ENCODE data around the gene TTC39A. TPM values are rescaled to one million over a fixed set of nuclear protein-coding genes. Genes with fewer than 3 reads are reported as not detected.

Gene TTC39A
- total RNA-seq, 4 donors from 2014 or later: 0.66 to 2.1 (median 1.4) TPM; not detected in 1

DNA sequence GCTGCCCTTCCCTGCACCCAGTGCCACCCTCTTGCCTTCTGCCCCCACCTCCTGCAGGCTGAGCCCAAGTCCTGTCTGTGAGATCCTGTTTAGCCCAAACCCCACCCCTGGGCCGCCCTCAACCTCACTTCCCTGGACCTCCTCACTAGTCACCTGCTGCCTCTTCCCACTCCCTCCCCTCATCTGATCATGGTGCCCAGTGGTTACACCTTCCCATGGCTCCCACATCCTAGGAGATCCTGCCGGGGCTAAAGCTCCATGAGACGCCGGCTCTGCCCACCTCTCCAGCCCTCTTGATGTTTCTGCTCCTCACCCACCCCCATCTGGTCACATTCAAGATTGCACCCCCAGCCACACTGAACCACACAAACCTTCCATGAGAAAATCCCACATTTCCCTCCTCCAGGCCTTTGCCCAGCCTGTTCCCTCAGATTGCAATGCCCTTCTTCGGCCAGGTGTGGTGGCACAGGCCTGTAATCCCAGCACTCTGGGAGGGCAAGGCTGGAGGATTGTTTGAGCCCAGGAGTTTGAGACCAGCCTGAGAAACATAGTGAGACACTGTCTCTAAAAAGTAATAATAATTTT is 17.0 kb downstream of the TTC39A start:
- TF ChIP-seq, protein P1, sequence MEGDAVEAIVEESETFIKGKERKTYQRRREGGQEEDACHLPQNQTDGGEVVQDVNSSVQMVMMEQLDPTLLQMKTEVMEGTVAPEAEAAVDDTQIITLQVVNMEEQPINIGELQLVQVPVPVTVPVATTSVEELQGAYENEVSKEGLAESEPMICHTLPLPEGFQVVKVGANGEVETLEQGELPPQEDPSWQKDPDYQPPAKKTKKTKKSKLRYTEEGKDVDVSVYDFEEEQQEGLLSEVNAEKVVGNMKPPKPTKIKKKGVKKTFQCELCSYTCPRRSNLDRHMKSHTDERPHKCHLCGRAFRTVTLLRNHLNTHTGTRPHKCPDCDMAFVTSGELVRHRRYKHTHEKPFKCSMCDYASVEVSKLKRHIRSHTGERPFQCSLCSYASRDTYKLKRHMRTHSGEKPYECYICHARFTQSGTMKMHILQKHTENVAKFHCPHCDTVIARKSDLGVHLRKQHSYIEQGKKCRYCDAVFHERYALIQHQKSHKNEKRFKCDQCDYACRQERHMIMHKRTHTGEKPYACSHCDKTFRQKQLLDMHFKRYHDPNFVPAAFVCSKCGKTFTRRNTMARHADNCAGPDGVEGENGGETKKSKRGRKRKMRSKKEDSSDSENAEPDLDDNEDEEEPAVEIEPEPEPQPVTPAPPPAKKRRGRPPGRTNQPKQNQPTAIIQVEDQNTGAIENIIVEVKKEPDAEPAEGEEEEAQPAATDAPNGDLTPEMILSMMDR (IDR thresholded peaks at IDR 0.05; ENCODE audit: low read depth): no peak

DNA sequence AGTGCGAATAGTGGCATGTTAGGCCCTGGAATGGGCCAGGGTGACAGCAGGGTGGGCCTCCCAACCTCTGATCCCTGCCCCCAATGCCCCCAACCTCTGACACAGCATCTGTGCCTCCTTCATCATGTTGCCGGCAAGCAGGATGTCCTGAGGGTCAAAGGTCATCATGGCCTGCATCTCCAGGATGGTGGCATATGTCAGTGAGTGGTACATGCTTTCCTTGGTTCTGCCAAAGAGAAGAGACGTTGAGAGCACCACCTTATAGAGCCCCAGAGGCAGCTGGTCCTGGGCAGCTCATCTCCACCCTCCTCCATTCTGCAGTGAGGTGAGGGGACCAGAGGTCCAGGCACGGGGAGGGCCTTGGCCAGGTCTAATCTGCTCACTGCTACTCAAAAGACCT is 17.6 kb downstream of the TTC39A start:
- TF ChIP-seq, protein P1 (IDR thresholded peaks at IDR 0.05; ENCODE audit: low read depth): no peak

DNA sequence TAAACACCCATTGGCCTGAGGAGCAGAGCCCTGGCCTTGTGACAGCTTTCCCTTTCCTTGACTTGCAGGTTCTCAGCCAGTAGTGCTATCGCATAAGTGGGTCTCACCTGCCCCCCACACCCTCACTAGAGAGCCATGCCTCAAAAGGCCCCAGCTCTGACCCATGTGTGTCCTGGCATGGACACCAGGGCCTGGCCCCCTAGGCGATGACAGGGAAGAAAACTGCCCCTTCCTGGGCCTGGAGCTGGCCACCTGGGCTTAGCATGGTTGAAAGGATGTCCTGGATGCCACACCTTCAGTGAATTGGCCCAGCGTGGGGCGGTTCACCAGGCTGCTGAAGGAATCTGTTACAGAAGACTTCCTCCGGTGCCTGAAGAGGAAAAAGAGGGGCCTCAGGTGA is 18.5 kb downstream of the TTC39A start:
- TF ChIP-seq, protein P1 (IDR thresholded peaks at IDR 0.05; ENCODE audit: low read depth): no peak

DNA sequence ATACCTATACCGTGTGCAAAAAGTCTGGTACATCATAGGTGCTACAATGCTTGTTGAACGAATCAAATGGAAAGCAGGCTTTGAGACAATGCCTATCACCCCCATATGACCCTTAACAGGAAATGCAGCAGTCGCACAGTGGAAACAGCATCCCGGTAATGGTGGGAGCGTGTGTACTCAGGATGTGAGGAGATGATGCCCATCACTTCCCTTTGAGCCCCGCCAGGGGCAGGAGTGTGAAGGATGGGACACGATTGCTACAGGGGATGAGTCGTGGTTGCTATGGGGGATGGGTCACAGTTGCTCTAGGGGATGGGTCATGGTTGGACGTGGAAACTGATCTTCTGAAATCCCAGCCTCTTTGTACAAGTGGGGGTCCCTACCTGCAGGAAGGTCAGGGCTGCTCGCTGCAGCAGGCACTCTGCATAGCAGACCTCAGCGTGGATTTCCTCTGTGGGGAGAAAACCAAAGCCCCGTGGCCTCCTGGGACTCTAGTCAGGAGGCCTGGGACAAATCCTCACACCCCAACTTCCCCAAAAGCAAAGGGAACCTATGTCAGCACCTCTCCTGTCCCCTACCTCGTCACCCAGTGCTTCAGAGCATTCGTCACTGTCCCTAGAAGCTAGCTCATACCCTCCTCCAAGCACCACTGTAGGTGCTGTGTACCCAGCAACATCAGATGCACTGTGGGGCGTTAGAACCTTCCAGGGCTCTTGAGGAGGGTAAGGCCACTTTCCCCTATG is 19.3 kb downstream of the TTC39A start:
- TF ChIP-seq, protein P1 (IDR thresholded peaks at IDR 0.05; ENCODE audit: low read depth): no peak

DNA sequence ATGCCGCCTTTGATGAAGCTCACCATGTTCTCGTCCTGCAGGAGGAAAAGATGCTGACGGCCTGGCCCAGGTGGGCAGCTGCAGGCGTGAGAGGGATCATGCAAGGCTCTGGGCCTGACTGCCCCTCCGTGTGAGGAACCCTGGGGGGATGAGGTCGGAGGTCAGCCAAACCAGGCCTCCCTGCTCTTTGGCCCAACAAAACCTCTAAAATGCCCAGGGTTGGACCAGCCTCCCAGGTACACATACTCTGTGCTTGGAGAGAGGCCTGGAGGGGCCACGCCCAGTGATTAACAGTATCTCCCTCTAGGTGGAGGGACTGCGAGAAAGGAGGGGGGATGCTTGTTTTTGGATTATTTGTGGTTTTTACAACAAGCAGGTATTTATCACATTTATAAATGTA is 21.1 kb downstream of the TTC39A start:
- TF ChIP-seq, protein P1 (IDR thresholded peaks at IDR 0.05; ENCODE audit: low read depth): no peak

DNA sequence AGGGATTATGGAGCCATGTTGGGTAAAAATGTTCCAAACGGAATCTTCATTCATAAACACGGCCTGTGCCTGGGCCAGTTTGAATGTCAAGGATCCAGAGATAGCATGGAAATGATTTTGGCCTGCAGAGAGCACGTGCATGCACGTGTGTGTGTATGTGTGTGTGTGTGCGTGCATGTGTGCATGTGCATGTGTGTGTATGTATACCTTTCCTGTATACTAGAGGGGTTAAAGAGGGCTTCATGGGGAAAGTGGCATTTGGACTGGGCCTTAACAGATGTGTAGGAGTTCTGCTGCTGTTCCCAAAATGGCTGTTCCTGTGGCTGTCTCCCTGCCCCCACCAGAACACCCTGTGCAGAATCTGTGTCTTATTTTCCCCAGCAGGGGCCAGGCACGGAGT is 21.7 kb downstream of the TTC39A start:
- TF ChIP-seq, protein P1 (IDR thresholded peaks at IDR 0.05; ENCODE audit: low read depth): no peak

DNA sequence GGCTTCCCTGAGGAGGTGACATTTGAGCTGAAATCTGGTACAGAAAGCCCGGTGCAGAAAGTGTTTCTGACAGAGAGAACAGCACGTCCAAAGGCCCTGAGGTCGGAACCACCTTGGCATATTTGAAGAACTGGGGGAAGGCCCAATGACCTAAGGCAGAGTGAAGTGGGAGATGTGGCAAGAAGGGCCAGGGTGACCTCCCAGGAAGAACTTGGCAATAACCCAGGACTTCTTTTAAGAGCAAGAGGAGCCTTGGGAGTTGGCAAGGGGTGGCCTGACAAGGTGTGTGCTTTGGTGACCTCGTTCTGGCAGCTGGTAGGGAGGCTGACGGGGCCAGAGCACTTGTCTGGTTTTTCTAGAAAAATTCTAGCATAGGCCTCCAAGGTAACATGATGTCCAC is 23.4 kb downstream of the TTC39A start:
- TF ChIP-seq, protein P1 (IDR thresholded peaks at IDR 0.05; ENCODE audit: low read depth): no peak
